Mesenchymal stem cell (in vitro differentiated cells and primary cell): ENCODE results near the gene PRPH.

Experiments
- DNase-seq: peaks from one replicate; pipeline ENCODE4 v3.0.0-alpha.2; 2013
- H2AFZ ChIP-seq: one replicate; pipeline ENCODE4 v1.6.1; 2013; ENCODE audit warnings: low read depth, mild to moderate bottlenecking, control low read depth, inconsistent platforms, low read length, moderate library complexity
- H2AK5ac ChIP-seq: 2 replicates; pipeline ENCODE4 v1.6.1; 2013; ENCODE audit warnings: low read length, moderate library complexity, mild to moderate bottlenecking, inconsistent platforms; ENCODE audit not compliant: severe bottlenecking
- H2BK120ac ChIP-seq: one replicate; pipeline ENCODE4 v1.6.1; 2013; ENCODE audit warnings: low read depth, mild to moderate bottlenecking, inconsistent platforms, low read length, moderate library complexity
- H2BK12ac ChIP-seq, 2 experiments: one replicate each; pipeline ENCODE4 v1.6.1; 2013; ENCODE audit warnings: inconsistent platforms in 2 of 2, low read length in 2 of 2, mild to moderate bottlenecking in 2 of 2, moderate library complexity in 2 of 2, control low read depth in 1 of 2
- H2BK15ac ChIP-seq: one replicate; pipeline ENCODE4 v1.6.1; 2013; ENCODE audit warnings: mild to moderate bottlenecking, low read depth, inconsistent platforms; ENCODE audit not compliant: poor library complexity, severe bottlenecking
- H2BK5ac ChIP-seq: 2 replicates; pipeline ENCODE4 v1.6.1; 2013; ENCODE audit warnings: low read depth, mild to moderate bottlenecking, low read length, control low read depth, inconsistent platforms; ENCODE audit not compliant: poor library complexity, severe bottlenecking
- H3K14ac ChIP-seq, 2 experiments: one replicate each; pipeline ENCODE4 v1.6.1; 2013; ENCODE audit warnings: inconsistent platforms in 2 of 2, low read length in 2 of 2, control low read depth in 1 of 2, mild to moderate bottlenecking in 1 of 2, moderate library complexity in 1 of 2
- H3K18ac ChIP-seq, 2 experiments: one replicate each; pipeline ENCODE4 v1.6.1; 2013; ENCODE audit warnings: inconsistent platforms in 2 of 2, low read length in 2 of 2, control low read depth in 1 of 2, low read depth in 1 of 2, mild to moderate bottlenecking in 1 of 2
- H3K23ac ChIP-seq, 2 experiments: one replicate each; pipeline ENCODE4 v1.6.1; 2013; ENCODE audit warnings: inconsistent platforms in 2 of 2, low read length in 2 of 2, mild to moderate bottlenecking in 2 of 2, moderate library complexity in 2 of 2, control low read depth in 1 of 2
- H3K27ac ChIP-seq: 2 replicates; pipeline ENCODE4 v1.5.1; 2013; ENCODE audit warnings: mild to moderate bottlenecking, moderate library complexity, low read length, control low read depth, inconsistent platforms; ENCODE audit not compliant: poor library complexity, severe bottlenecking
- H3K27me3 ChIP-seq, 2 experiments: 2 replicates each; pipeline versions ENCODE4 v1.6.1 to v1.7.0; 2013; ENCODE audit warnings: low read length in 2 of 2, mild to moderate bottlenecking in 2 of 2, moderate library complexity in 2 of 2, control low read depth in 1 of 2, inconsistent platforms in 1 of 2; ENCODE audit not compliant: control insufficient read depth in 1 of 2, insufficient read depth in 1 of 2
- H3K36me3 ChIP-seq, 2 experiments: 2 replicates each; pipeline versions ENCODE4 v1.6.1 to v1.7.0; 2013; ENCODE audit warnings: low read length in 2 of 2, control low read depth in 1 of 2, inconsistent platforms in 1 of 2, low read depth in 1 of 2, mild to moderate bottlenecking in 1 of 2; ENCODE audit not compliant: insufficient read depth in 2 of 2, control insufficient read depth in 1 of 2
- H3K4ac ChIP-seq, 2 experiments: one replicate each; pipeline ENCODE4 v1.6.1; 2013; ENCODE audit warnings: inconsistent platforms in 2 of 2, low read length in 2 of 2, mild to moderate bottlenecking in 2 of 2, moderate library complexity in 2 of 2, control low read depth in 1 of 2, low read depth in 1 of 2
- H3K4me1 ChIP-seq: 2 replicates; pipeline ENCODE4 v1.6.1; 2013; ENCODE audit warnings: low read depth, low read length, control low read depth; ENCODE audit not compliant: control insufficient read depth, insufficient read depth
- H3K4me2 ChIP-seq: 2 replicates; pipeline ENCODE4 v1.6.1; 2013; ENCODE audit warnings: low read length, mild to moderate bottlenecking, inconsistent platforms; ENCODE audit not compliant: poor library complexity, severe bottlenecking
- H3K4me3 ChIP-seq, 2 experiments: 2 replicates each; pipeline versions ENCODE4 v1.5.1 to v1.7.0; 2013; ENCODE audit warnings: low read length in 2 of 2, mild to moderate bottlenecking in 2 of 2, control low read depth in 1 of 2, low read depth in 1 of 2; ENCODE audit not compliant: insufficient read depth in 1 of 2
- H3K79me1 ChIP-seq: replicated peaks from 2 replicates; pipeline ENCODE4 v1.6.1; 2013; ENCODE audit warnings: mild to moderate bottlenecking, control low read depth, low read length, inconsistent platforms; ENCODE audit not compliant: poor library complexity, severe bottlenecking
- H3K9ac ChIP-seq: 2 replicates; pipeline ENCODE4 v1.7.0; 2013; ENCODE audit warnings: mild to moderate bottlenecking, low read length, moderate library complexity
- H3K9me3 ChIP-seq: 2 replicates; pipeline ENCODE4 v1.7.0; 2013; ENCODE audit warnings: mild to moderate bottlenecking, low read length; ENCODE audit not compliant: control insufficient read depth
- H4K8ac ChIP-seq: one replicate; pipeline ENCODE4 v1.6.1; 2013; ENCODE audit warnings: inconsistent platforms, mild to moderate bottlenecking, low read length, moderate library complexity
- H4K91ac ChIP-seq: one replicate; pipeline ENCODE4 v1.6.1; 2013; ENCODE audit warnings: mild to moderate bottlenecking, low read length, inconsistent platforms
- WGBS: methylation state at CpG from one replicate; pipeline ENCODE4 v1.1.7; 2013; ENCODE audit warnings: mixed read lengths; 5-methylcytosine and 5-hydroxymethylcytosine counted together

PRPH gene

DNA sequence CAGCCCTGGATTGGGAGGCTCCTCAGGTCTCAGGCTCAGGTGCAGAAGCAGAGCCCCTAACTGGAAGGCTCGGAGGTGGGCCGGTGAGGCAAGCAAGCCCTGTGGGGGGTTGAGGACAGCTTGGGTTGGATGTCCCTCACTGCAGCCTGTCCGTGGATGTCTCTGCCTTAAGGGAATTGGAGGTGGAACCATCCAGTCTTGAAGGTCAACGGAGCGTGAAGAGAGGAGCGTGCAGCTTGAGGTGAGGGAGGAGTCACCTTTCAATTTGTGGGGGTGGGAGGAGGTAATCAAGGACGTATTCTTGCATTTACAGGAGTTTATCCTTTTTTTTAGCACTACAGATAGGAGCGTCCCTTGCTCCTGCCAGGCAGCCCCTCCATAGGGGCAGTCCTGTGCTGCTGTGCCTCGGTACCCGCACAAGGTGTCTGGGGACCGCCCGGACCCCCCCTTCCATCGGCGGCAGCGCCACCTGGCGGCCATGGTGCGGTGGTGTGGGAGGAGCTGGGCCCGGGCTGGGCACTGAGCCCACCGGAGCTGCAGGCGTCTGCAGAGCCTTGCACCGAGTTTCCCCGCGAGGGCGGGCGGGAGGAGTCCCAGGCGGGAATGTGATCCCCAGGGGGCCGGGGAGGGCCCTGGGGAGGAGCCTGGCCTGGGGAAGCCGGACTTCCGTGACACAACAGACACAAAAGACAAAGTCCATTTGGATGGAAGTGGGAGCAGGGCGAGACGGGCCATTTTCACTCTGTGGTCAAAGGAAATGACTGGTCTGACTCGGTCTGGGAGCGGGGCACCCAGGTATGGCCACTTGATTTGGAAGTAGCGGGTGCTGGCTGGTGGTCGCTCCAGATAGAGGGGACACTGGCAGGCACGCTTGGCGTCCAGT, 52.6 kb downstream of the PRPH start:
- H3K23ac ChIP-seq = no peak overlapping the region
- H3K27me3 ChIP-seq = peaks cover 52 to 78% of the 10 kb centered on the region in 2 experiments
- H3K4ac ChIP-seq = no peak overlapping the region
- H2AK5ac ChIP-seq = no peak overlapping the region
- no peak overlapping the region for H2BK15ac ChIP-seq
- H3K4me3 ChIP-seq = peak overlapping the region in 1 of 2 experiments; percentile 58
- H3K4me1 ChIP-seq = peaks cover 45% of the 10 kb centered on the region
- H2BK12ac ChIP-seq = peak overlapping the region in 1 of 2 experiments; percentile 18
- no peak overlapping the region for H3K27ac ChIP-seq
- H2AFZ ChIP-seq = no peak overlapping the region
- H3K36me3 ChIP-seq = peaks cover 0 to 6% of the 10 kb centered on the region in 2 experiments
- H3K9me3 ChIP-seq = no peaks in the 10 kb centered on the region
- DNase-seq = peak; percentile 73
- no peaks in the 10 kb centered on the region for H3K79me1 ChIP-seq
- WGBS = 13% methylated on average over 35 of the region's 37 CpGs
- H2BK120ac ChIP-seq = no peak overlapping the region
- peak overlapping the region; percentile 90 for H3K4me2 ChIP-seq
- no peak overlapping the region for H3K18ac ChIP-seq
- no peak overlapping the region for H2BK5ac ChIP-seq
- H4K8ac ChIP-seq = no peak overlapping the region
- no peak overlapping the region for H3K14ac ChIP-seq
- no peak overlapping the region for H3K9ac ChIP-seq
- no peak overlapping the region for H4K91ac ChIP-seq
